Astrocyte (in vitro differentiated cells and primary cell): ENCODE data around the gene RNLS. TPM values are rescaled to one million over a fixed set of nuclear protein-coding genes. Genes with fewer than 3 reads are reported as not detected.

Experiments used
- DNase-seq: peaks from one replicate; pipeline ENCODE4 v3.0.0-alpha.2; 2010; ENCODE audit warnings: low read depth
- FAIRE-seq: peaks from 2 replicates; lab custom pipeline; 2011; peaks lifted over from hg19 to GRCh38; lab: Jason Lieb, UNC
- H2AFZ ChIP-seq: 2 replicates; pipeline ENCODE4 v1.6.0; 2012; ENCODE audit warnings: low read depth, low read length, inconsistent platforms
- H3K27ac ChIP-seq: 2 replicates; pipeline ENCODE4 v1.5.1; 2011; ENCODE audit warnings: low read depth, low read length, inconsistent platforms
- H3K27me3 ChIP-seq: 2 replicates; pipeline ENCODE4 v1.6.0; 2011; ENCODE audit warnings: low read length, inconsistent platforms; ENCODE audit not compliant: insufficient read depth
- H3K36me3 ChIP-seq: 2 replicates; pipeline ENCODE4 v1.5.1; 2011; ENCODE audit warnings: low read length, inconsistent platforms; ENCODE audit not compliant: insufficient read depth
- H3K4me1 ChIP-seq: 2 replicates; pipeline ENCODE4 v1.5.1; 2011; ENCODE audit warnings: low read length, inconsistent platforms; ENCODE audit not compliant: insufficient read depth
- H3K4me2 ChIP-seq: 2 replicates; pipeline ENCODE4 v1.6.0; 2012; ENCODE audit warnings: low read length, inconsistent platforms
- H3K4me3 ChIP-seq: 2 replicates; pipeline ENCODE4 v1.5.1; 2011; ENCODE audit warnings: low read depth, mild to moderate bottlenecking, low read length, inconsistent platforms; ENCODE audit not compliant: insufficient read depth
- H3K79me2 ChIP-seq: 2 replicates; pipeline ENCODE4 v1.6.0; 2012; ENCODE audit warnings: mild to moderate bottlenecking, low read length, inconsistent platforms; ENCODE audit not compliant: insufficient read depth
- H3K9ac ChIP-seq: 2 replicates; pipeline ENCODE4 v1.6.0; 2012; ENCODE audit warnings: mild to moderate bottlenecking, low read length, inconsistent platforms
- H3K9me3 ChIP-seq: 2 replicates; pipeline ENCODE4 v1.5.1; 2012; ENCODE audit warnings: low read depth, mild to moderate bottlenecking, low read length, inconsistent platforms; ENCODE audit not compliant: insufficient read depth
- H4K20me1 ChIP-seq: 2 replicates; pipeline ENCODE4 v1.6.0; 2012; ENCODE audit warnings: low read length, inconsistent platforms; ENCODE audit not compliant: insufficient read depth
- H3K27ac Mint-ChIP-seq: one replicate; pipeline ENCODE4 v1.8.0; 2021; ENCODE audit warnings: mild to moderate bottlenecking, mixed read lengths; ENCODE audit not compliant: unreplicated experiment
- H3K27me3 Mint-ChIP-seq: one replicate; pipeline ENCODE4 v1.8.0; 2021; ENCODE audit warnings: low read depth, mixed read lengths; ENCODE audit not compliant: unreplicated experiment
- H3K36me3 Mint-ChIP-seq: one replicate; pipeline ENCODE4 v1.8.0; 2021; ENCODE audit warnings: low read depth, mixed read lengths; ENCODE audit not compliant: unreplicated experiment
- H3K4me1 Mint-ChIP-seq: one replicate; pipeline ENCODE4 v1.8.0; 2021; ENCODE audit warnings: low read depth, mixed read lengths; ENCODE audit not compliant: unreplicated experiment
- H3K4me3 Mint-ChIP-seq: one replicate; pipeline ENCODE4 v1.8.0; 2021; ENCODE audit warnings: mild to moderate bottlenecking, moderate library complexity, mixed read lengths; ENCODE audit not compliant: unreplicated experiment
- H3K9me3 Mint-ChIP-seq: one replicate; pipeline ENCODE4 v1.8.0; 2021; ENCODE audit warnings: mild to moderate bottlenecking, mixed read lengths; ENCODE audit not compliant: unreplicated experiment
- CTCF ChIP-seq: IDR thresholded peaks from 2 replicates; pipeline ENCODE4 v1.5.1; 2011; ENCODE audit warnings: low read depth, mild to moderate bottlenecking, inconsistent platforms, low read length, moderate library complexity; ENCODE audit not compliant: insufficient read depth
- EZH2 ChIP-seq: IDR thresholded peaks from 2 replicates; pipeline ENCODE4 v1.6.1; 2012; ENCODE audit warnings: mild to moderate bottlenecking, low read length, inconsistent platforms; ENCODE audit not compliant: insufficient read depth
- total RNA-seq: library from RNA; stranded (reverse); gene quantifications from 2 replicates; pipeline ENCODE4 v1.2.1, GENCODE V29; 2021

RNLS gene
- total RNA-seq, 1 donor from 2014 or later = 6.9 TPM

GRCh38 chr10:88293073-88293472 lies 290.0 kb downstream of the RNLS start:
- no peak overlapping the region for H3K4me2 ChIP-seq
- Mint-ChIP-seq H3K27me3 (no peaks in the 10 kb centered on the region), H3K4me1 (peaks cover 11% of the 10 kb centered on the region), H3K4me3 (no peak overlapping the region), H3K9me3 (no peaks in the 10 kb centered on the region), H3K27ac (no peak overlapping the region), H3K36me3 (no peaks in the 10 kb centered on the region)
- H3K36me3 ChIP-seq = no peaks in the 10 kb centered on the region
- no peak for TF ChIP-seq CTCF
- no peak for TF ChIP-seq EZH2
- H3K4me3 ChIP-seq = no peak overlapping the region
- no peak overlapping the region for H3K9ac ChIP-seq
- H4K20me1 ChIP-seq = no peaks in the 10 kb centered on the region
- H2AFZ ChIP-seq = no peak overlapping the region
- no peaks in the 10 kb centered on the region for H3K79me2 ChIP-seq
- H3K27me3 ChIP-seq = no peaks in the 10 kb centered on the region
- no peaks in the 10 kb centered on the region for H3K4me1 ChIP-seq
- DNase-seq (peak; percentile 35), FAIRE-seq (no peak)
- no peaks in the 10 kb centered on the region for H3K9me3 ChIP-seq
- no peak overlapping the region for H3K27ac ChIP-seq

- no peak overlapping the region for H3K4me3 Mint-ChIP-seq
- H3K4me2 ChIP-seq = no peak overlapping the region
Measured at GRCh38 chr10:88292185-88292514, 291.0 kb downstream of the RNLS start.

More at GRCh38 chr10:88292185-88292514, 291.0 kb downstream of the RNLS start:
- Histone ChIP-seq H2AFZ (no peak overlapping the region), H3K4me1 (no peaks in the 10 kb centered on the region), H3K36me3 (no peaks in the 10 kb centered on the region), H3K4me3 (no peak overlapping the region), H3K9me3 (no peaks in the 10 kb centered on the region), H3K27me3 (no peaks in the 10 kb centered on the region), H3K27ac (no peak overlapping the region), H3K9ac (no peak overlapping the region), H4K20me1 (no peaks in the 10 kb centered on the region), H3K79me2 (no peaks in the 10 kb centered on the region)
- Mint-ChIP-seq H3K36me3 (no peaks in the 10 kb centered on the region), H3K4me1 (peaks cover 11% of the 10 kb centered on the region), H3K9me3 (no peaks in the 10 kb centered on the region), H3K27ac (no peak overlapping the region), H3K27me3 (no peaks in the 10 kb centered on the region)
- DNase-seq = no peak
- FAIRE-seq = no peak
- TF ChIP-seq CTCF = no peak
- no peak for TF ChIP-seq EZH2
